ENCODE results near the gene SNAPC1. TPM values are rescaled to one million over a fixed set of nuclear protein-coding genes. Genes with fewer than 3 reads are reported as not detected.
A peak's percentile ranks its signal among the peaks of the same experiment; 100 is the strongest.

SNAPC1 gene
- total RNA-seq, 4 donors from 2014 or later, result 1.7 to 9.9 (median 3.0) TPM

DNA sequence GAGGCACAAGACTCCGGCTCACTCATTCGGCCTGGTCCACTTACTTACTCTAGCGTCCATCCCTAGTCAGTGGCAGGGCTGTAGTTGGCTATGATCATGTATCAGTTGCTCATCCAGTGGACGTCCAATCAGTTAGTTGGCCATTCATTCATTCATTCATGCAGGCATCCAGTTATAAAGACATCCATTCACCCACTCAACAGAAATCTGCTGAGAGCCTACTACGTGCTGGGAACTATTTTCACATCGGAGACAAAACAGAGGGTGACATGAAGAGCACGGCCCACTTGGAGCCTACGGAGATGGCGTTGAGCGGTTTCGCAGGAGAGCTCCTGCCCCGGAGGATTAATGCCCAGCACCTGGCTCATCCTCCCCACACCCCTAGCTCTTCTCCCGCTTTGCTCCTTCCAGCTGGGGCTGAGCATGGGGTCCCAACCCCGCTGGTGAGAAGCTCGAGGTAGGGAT lies 49.7 kb downstream of the SNAPC1 start:
- H3K27me3 ChIP-seq, result peaks cover 0 to 21% of the 10 kb centered on the region in 2 donors
- no peak overlapping the region for H3K27ac ChIP-seq
- peaks cover 0 to 8% (median 0%) of the 10 kb centered on the region in 4 donors for H3K4me1 ChIP-seq
- H3K4me3 ChIP-seq, result peak overlapping the region in 1 of 4 donors; percentile 56
- H3K36me3 ChIP-seq, result no peaks in the 10 kb centered on the region
- DNase-seq, result no peak
- no peaks in the 10 kb centered on the region for H3K9me3 ChIP-seq
- TF ChIP-seq, protein P1, sequence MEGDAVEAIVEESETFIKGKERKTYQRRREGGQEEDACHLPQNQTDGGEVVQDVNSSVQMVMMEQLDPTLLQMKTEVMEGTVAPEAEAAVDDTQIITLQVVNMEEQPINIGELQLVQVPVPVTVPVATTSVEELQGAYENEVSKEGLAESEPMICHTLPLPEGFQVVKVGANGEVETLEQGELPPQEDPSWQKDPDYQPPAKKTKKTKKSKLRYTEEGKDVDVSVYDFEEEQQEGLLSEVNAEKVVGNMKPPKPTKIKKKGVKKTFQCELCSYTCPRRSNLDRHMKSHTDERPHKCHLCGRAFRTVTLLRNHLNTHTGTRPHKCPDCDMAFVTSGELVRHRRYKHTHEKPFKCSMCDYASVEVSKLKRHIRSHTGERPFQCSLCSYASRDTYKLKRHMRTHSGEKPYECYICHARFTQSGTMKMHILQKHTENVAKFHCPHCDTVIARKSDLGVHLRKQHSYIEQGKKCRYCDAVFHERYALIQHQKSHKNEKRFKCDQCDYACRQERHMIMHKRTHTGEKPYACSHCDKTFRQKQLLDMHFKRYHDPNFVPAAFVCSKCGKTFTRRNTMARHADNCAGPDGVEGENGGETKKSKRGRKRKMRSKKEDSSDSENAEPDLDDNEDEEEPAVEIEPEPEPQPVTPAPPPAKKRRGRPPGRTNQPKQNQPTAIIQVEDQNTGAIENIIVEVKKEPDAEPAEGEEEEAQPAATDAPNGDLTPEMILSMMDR (IDR thresholded peaks at IDR 0.05), result no peak
- TF ChIP-seq POLR2A (IDR thresholded peaks at IDR 0.05), result no peak

DNA sequence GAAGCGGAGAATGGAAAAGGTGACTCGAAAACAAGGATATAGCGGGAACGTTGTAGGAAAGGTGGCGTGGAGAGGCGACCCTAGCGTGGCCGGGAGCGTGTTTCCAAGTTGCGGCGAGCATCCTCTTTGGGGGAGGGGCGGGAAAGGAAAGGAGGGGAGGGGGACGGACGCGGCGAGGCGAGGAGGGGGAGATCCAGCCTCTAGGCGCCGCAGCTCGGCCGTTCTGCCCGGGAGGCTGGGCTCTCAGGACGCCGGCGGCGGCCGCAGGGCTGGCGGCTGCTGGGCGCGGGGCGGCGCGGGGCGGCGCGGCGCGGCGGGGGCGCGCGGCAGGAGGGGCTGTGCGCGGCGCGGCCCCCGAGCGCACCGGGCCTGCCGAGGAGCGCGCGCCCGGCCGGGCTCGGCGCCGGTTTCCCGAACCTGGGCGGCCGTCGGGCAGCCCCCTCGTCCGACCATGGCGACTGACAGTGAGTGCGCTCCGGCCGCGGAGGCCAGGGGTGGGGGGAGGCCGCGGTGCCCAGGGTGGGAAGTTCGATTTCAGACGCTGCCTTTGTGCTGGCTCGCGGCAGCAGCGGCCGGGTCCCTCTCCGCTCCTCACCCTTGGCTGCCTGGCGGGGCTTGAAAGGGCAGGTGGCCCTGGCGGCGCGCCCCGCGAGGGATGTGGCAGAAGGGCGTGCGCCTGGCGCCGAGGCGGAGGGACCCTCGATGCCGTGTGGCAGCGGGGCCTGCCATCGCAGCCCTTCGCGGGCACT lies 50.3 kb downstream of the SNAPC1 start, which contains the start of gene SYT16:
Gene SYT16 (plus strand): TSS at position 357 of the 749 bp plus-strand sequence.
- peak within 1 kb of the TSS in 3 of 4 donors; percentile 29 to 56 (median 48) for H3K4me3 ChIP-seq
- no peaks in the 10 kb centered on the region for H3K36me3 ChIP-seq
- H3K9me3 ChIP-seq, result no peaks in the 10 kb centered on the region
- no peak for TF ChIP-seq POLR2A (IDR thresholded peaks at IDR 0.05)
- TF ChIP-seq, protein P1 (IDR thresholded peaks at IDR 0.05), result no peak
- H3K27me3 ChIP-seq, result peaks cover 0 to 21% of the 10 kb centered on the region in 2 donors
- DNase-seq, result no peak
- peaks cover 0 to 8% (median 0%) of the 10 kb centered on the region in 4 donors for H3K4me1 ChIP-seq
- no peak within 1 kb of the TSS for H3K27ac ChIP-seq

DNA sequence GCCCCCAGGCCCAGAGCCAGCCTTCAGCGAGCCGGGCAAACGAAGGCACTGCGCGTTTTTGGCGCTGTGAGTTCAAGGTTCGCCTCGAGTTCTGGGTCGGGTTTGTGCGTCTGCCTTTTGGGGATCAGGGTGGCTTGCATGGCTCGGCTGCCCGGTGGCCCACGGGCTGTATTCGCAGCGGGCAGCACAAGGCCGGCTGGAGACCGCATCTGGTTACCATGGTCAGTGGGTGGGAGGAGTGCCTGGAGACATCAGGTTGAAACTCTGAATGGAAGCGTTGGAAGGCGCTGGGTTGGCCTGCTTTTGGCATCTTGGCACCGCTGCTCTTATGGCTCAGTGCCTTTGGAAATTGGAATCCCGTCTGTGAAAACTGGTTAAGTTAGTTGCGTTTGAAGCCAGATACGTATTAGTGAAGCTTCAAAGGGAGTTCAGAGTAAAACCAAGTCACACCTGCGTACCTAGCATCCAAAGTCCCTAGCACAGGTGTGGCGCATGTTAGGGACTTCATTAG lies 50.9 kb downstream of the SNAPC1 start:
- Histone ChIP-seq H3K27ac (no peak overlapping the region), H3K27me3 (peaks cover 0 to 21% of the 10 kb centered on the region in 2 donors), H3K36me3 (no peaks in the 10 kb centered on the region), H3K9me3 (no peaks in the 10 kb centered on the region), H3K4me1 (peaks cover 0 to 8% (median 0%) of the 10 kb centered on the region in 4 donors), H3K4me3 (peak overlapping the region in 3 of 4 donors; percentile 29 to 56 (median 48))
- no peak for DNase-seq
- TF ChIP-seq, protein P1 (IDR thresholded peaks at IDR 0.05), result no peak
- TF ChIP-seq POLR2A (IDR thresholded peaks at IDR 0.05), result no peak

DNA sequence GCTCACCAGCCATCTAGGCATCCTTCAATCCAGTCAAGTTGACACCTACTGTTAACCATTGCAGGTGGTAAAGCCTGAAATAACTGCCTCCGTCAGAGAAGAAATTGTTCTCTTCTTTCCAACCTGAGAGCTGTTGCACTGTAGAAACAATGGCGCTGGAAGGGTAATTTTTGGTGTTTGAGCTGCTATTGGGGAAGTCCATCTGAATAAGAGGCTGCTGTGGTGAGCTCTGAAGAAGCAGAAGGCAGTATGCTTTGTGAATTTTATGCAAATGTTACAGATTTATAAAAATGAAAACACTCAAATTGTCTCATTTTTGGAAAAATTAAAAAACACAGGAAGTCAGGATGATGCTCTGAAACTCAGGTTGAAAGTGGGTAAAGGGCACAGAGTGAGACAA lies 60.2 kb downstream of the SNAPC1 start:
- H3K27me3 ChIP-seq, result no peaks in the 10 kb centered on the region

DNA sequence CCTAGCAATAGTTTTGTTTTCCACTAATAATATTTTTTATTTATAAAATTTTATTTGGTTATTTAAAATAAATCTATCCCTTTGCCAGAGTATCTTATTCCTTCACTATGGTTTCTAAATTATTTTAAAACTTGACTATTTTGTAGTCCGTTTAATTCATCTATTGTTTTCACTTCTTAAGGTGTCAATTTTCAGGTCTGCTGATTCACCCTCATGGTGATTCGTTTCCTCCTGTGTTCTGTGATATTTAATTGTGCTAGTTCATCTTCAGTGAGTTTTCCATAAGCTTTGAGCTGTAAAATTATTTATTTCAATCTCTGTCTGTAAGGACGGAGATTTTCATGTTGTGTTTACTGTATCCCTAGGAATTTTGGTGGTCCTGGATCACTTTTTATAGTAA lies 70.6 kb downstream of the SNAPC1 start:
- no peak for TF ChIP-seq POLR2A (IDR thresholded peaks at IDR 0.05)
- TF ChIP-seq, protein P1 (IDR thresholded peaks at IDR 0.05), result no peak
- Histone ChIP-seq H3K36me3 (no peaks in the 10 kb centered on the region), H3K4me3 (no peak overlapping the region), H3K4me1 (no peaks in the 10 kb centered on the region), H3K27me3 (no peaks in the 10 kb centered on the region), H3K9me3 (no peaks in the 10 kb centered on the region), H3K27ac (no peak overlapping the region)
- no peak for DNase-seq

More for the DNA sequence above, 60.2 kb downstream of the SNAPC1 start:
- no peak for DNase-seq
- Histone ChIP-seq H3K4me1 (no peaks in the 10 kb centered on the region), H3K27ac (no peak overlapping the region), H3K36me3 (no peaks in the 10 kb centered on the region), H3K9me3 (no peaks in the 10 kb centered on the region), H3K4me3 (no peak overlapping the region)
- no peak for TF ChIP-seq POLR2A (IDR thresholded peaks at IDR 0.05)
- TF ChIP-seq, protein P1 (IDR thresholded peaks at IDR 0.05), result no peak

Measured in Peyer's patch (tissue), 4 donors.